GM18861 (cell line): Measurements from ENCODE around the gene RAD51B.
"Not testable (repeated sequence)": the region's sequence is repeated elsewhere in the genome, so short reads cannot be mapped to it uniquely, and the experiment has no call there.

Source experiments
- ATAC-seq: cut with Tn5 transposase; IDR thresholded peaks from one replicate; pipeline ENCODE4 v1.9.1; 2021; ENCODE audit not compliant: unreplicated experiment

RAD51B gene

GRCh38 chr14:68074765-68075381 lies 255.3 kb downstream of the RAD51B start:
- ATAC-seq, result no peak

DNA sequence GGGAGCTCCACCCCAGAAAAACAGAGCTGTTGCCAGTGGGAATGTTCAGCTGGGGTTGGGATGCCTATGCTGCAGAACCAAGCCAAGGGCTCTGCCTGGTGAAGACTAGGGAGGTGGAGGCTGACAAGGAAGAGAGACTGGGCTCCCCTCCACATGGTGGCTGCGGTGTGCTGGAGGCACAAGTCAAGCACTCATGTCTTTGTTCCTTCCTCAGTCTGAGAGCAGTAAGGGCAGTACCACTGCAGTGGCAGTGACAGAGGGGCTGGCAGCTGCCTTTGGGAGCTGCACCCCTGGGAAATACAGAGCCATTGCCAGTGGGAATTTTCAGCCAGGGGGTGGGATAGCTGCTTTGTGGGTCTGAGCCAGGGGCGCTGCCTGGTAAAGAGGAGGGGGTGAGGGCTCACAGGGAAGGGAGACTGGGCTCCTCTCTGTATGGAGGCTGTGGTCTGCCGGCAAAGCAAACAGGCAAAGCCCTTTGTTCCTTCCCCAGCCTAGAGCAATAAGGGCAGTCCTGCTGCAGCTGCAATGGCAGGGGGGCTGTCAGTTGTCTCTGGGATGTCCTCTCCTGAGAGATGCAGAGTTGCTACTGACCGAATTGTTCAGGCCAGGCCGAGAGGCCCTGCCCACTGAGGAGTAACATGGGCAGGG lies 255.9 kb downstream of the RAD51B start:
- ATAC-seq, result no peak

GRCh38 chr14:68076451-68076850 lies 256.9 kb downstream of the RAD51B start:
- ATAC-seq, result no peak

DNA sequence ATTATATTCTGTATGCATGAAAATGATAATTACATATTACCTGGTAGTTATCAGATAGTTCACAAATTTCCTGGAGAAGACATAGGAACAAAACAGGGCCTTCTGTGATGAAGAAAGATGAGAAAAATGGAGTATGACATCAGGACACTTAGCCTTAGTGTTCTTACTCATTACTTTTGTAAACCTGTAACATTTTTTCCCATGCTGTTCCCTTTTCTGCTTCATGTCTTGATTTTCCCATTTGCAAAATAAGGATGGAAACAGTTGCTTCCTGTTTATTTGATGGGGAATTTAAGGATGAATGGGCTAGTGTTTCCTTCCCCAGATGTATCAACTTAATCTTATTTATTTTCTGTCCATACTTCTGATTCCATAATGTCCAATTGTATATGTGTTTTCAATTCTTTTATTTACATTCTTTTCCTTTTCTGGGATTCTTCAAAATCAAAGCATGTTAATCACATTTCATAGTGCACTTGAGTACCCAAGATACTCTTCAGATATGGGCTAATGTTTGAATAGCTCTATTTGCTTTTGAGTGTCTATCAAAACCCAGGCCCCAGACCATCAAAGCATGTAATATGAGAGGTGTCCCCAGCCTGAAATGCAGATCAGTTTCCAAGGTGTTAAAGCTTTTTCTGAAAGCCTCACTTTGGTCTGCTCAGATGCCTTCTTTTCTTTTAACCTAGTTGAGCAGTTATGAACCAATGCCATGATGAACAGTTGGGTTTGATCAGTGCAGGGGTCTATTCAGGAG lies 260.5 kb downstream of the RAD51B start:
- ATAC-seq, result no peak

DNA sequence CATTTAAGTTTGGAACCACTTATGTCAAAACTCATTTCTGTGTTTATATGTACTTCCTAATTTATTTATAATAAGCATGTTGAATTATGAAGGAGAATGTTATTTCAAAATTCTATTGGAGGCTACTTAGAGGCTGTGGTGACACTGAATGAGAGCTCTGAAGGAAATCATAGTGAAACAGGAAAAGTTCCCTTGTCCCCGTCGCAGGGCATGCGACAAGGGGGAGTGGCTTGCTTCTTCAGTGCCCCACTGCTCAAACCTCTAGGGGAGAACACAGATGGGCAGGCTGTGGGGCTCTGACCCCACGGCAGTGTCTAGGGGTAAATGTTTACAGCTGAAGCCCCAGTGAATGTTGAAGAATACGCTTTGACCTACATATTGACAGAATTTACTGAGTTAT lies 261.9 kb downstream of the RAD51B start:
- no peak for ATAC-seq

GRCh38 chr14:68082698-68083291 lies 263.2 kb downstream of the RAD51B start:
- no peak for ATAC-seq

DNA sequence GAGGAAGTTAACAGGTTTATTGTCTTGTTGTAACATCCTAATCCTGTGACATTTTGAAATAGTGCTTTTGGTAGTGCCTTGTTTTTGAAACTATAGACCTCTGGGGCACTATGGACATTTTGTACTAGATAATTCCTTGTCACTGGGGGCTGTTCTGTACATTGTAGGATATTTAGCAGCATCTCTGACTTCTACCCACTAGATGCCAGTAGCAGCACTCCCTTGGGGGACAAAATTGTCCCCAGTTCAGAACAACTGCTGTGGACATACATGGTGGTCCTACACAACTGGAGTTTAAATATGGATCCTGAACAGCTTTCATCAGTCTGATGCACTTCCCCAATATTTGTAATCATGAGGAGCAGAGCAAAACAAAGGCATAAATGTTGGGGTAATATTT lies 264.7 kb downstream of the RAD51B start:
- no peak for ATAC-seq

GRCh38 chr14:68085742-68086141 lies 266.2 kb downstream of the RAD51B start:
- ATAC-seq, result no peak

DNA sequence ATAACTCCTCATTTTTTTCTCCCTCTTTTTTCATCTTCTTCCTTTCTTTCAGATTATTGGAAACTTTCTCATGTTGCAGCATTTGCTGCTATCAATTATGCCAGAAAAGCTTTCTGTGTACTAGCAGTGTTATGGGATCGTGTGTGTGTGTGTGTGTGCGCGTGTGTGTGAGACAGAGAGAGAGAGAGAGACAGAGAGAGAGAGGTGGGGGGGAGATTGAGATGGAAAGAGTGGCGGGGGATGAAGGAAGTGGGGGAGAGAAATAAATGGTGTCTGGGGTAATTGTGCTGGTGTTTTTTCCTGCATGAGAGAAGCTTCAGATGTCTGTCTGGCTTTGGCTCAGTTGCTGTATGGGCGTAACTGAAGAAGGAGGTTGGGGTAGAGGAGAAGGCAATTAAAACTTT lies 268.9 kb downstream of the RAD51B start:
- no peak for ATAC-seq

- no peak for ATAC-seq
Observed at GRCh38 chr14:68089146-68089731, 269.7 kb downstream of the RAD51B start.

DNA sequence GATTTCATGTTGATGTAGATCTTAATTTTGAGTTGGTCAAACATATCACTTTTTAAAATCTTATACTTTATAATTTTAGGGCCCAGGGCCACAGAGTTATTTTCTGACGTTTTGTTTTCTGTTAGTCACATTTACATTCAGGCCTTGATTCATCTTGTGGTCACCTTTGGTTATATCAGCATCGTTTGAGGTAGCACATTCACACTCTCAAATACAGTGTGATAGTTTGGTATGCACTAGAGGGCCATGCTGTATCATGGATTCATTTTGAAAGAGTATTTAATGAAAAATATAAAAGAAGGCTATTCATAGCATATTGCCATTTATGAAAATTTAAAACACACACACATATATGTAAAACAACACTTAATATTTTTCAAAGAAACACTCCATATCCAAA lies 274.6 kb downstream of the RAD51B start:
- no peak for ATAC-seq

DNA sequence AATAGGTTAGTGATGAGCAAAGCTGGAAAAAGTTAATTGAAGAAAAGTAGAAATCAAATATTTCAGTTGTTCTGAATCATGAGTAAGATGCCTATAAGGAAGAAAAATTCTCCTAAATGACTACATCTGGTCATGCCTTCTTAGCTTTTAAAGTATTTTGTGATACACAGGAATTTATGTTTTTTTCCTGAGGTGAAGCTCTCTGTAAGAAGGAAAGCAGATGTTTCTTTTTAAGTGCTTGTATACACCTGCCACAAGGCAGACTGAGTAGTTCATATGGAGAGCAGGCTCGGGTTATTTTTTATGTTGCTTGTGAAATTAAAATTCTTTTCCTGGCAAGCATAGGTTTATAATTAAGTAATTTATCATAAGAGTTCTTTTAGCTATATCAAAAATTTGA lies 275.2 kb downstream of the RAD51B start:
- no peak for ATAC-seq

GRCh38 chr14:68097727-68098126 lies 278.1 kb downstream of the RAD51B start:
- ATAC-seq, result no peak

- no peak for ATAC-seq
Observed at GRCh38 chr14:68098834-68099233, 279.3 kb downstream of the RAD51B start.

DNA sequence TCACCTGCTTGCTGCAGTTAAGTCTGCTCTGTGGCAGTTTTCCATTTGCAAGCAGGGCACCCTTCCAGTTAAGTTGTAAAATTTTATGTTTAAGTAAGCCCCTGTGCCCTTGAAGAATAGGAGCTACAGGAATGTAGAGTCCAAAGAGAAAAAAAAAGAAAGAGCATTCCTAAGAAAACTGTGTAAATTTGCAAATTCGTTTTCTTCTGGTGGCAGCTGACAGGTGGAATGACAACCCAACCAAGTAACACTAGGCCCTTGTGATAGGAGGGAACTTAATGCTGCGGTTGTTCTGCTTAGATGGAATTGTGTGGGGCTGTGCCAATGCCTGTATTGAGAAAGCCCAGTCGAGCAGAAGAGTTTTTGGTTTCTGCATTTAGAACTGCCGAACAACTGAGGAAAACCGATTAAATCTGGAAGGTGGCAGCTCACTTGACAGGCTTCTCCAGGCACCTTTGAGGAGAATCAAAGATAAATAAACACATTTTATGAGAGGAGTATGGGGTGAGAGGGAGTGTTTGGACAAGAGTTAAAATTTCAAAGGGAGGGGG lies 280.0 kb downstream of the RAD51B start:
- no peak for ATAC-seq

- not testable (repeated sequence) for ATAC-seq
Observed at GRCh38 chr14:68101715-68102301, 282.2 kb downstream of the RAD51B start.

GRCh38 chr14:68103853-68104252 lies 284.3 kb downstream of the RAD51B start:
- ATAC-seq, result no peak

GRCh38 chr14:68104518-68104917 lies 284.9 kb downstream of the RAD51B start:
- ATAC-seq, result no peak

DNA sequence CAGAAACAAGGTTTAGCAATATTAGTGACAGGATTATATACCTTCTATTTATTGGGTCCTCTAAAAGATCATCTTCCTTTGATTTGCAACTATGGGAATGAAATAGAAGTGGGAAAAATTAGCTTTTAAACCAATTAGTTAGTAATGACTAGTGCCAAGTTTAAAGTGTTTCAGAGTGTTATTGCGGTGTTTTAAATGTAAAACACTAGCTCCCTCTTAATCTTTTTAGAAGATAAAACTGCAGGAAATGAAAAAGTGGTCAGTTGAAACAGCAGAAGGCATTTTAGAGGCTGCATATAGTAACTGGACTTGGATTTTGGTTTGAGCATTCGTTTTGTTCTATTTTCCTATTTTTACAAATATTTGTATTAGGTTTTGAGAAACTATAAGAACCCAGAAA lies 286.2 kb downstream of the RAD51B start:
- ATAC-seq, result no peak

DNA sequence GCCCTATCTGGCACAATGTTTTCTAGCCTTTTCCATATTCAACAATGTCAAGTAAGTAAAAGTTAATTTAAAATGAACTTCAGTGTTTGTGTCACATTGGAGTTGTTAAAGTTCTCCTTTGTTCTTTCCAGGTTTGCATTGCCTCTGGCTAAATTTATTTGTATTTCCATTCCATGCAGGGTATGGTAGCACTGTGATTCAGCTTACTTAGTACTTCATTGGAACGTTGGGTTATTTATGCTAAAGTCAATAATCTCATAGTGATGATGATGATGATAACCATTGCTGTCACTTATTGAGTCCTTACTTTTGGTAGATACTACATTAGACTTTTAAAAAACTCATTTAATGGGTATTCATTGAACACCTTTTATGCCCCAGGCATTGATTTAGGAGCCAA lies 286.9 kb downstream of the RAD51B start:
- ATAC-seq, result no peak

- ATAC-seq, result no peak
Observed at GRCh38 chr14:68106905-68107304, 287.3 kb downstream of the RAD51B start.
